ENCODE data around the gene GPR3. TPM values are rescaled to one million over a fixed set of nuclear protein-coding genes. Genes with fewer than 3 reads are reported as not detected.

GPR3 gene
- total RNA-seq, 1 experiment from 2014 or later: 0.65 TPM

- TF ChIP-seq CTCF (IDR thresholded peaks at IDR 0.05; ENCODE audit: unreplicated experiment): peak; percentile 22
- peak; percentile 35 for DNase-seq (ENCODE audit: unreplicated experiment)
- intact Hi-C loops (cut with micrococcal nuclease): no loop called here
- Mint-ChIP-seq H3K4me3 (ENCODE audit: unreplicated experiment) (no peak overlapping the region), H3K27ac (ENCODE audit: low read depth, unreplicated experiment) (peak overlapping the region; percentile 11), H3K36me3 (ENCODE audit: insufficient read depth, unreplicated experiment) (peaks cover 7% of the 10 kb centered on the region), H3K4me1 (ENCODE audit: insufficient read depth, unreplicated experiment) (peaks cover 11% of the 10 kb centered on the region), H3K27me3 (ENCODE audit: insufficient read depth, unreplicated experiment) (no peaks in the 10 kb centered on the region), H3K9me3 (ENCODE audit: unreplicated experiment) (no peaks in the 10 kb centered on the region)
- no TSS peak for BruUV-seq (replicated peaks)
- POLR2A ChIA-PET: interaction anchor here (0.7 to 1.7 kb wide), 2 partner anchors 27 to 36 kb away, joined by 4 to 11 read pairs; partner anchors contain the start of gene SYTL1
- CTCF ChIA-PET: interaction anchor here (0.5 to 4.8 kb wide), 6 partner anchors 12 to 269 kb away, joined by 3 to 27 read pairs (median 6); no protein-coding TSS in a partner anchor
These were observed 23.4 kb upstream of the GPR3 start for GRCh38 chr1:27368869-27369582.

GRCh38 chr1:27372022-27372807 lies 20.2 kb upstream of the GPR3 start:
- DNase-seq (ENCODE audit: unreplicated experiment): no peak
- Mint-ChIP-seq H3K27me3 (ENCODE audit: insufficient read depth, unreplicated experiment) (no peaks in the 10 kb centered on the region), H3K36me3 (ENCODE audit: insufficient read depth, unreplicated experiment) (no peaks in the 10 kb centered on the region), H3K4me1 (ENCODE audit: insufficient read depth, unreplicated experiment) (peaks cover 2% of the 10 kb centered on the region), H3K27ac (ENCODE audit: low read depth, unreplicated experiment) (no peak overlapping the region), H3K9me3 (ENCODE audit: unreplicated experiment) (no peaks in the 10 kb centered on the region), H3K4me3 (ENCODE audit: unreplicated experiment) (no peak overlapping the region)
- no peak for TF ChIP-seq CTCF (IDR thresholded peaks at IDR 0.05; ENCODE audit: unreplicated experiment)
- ChIA-PET POLR2A (interaction anchor here (0.7 kb wide), 1 partner anchor 45 kb away, joined by 3 read pairs; no protein-coding TSS in a partner anchor), CTCF (interaction anchor here (0.5 to 1.5 kb wide), 8 partner anchors 15 to 1550 kb away, joined by 3 to 5 read pairs (median 3); partner anchors contain the start of gene SYTL1)
- no TSS peak for BruUV-seq (replicated peaks)
- intact Hi-C loops (cut with micrococcal nuclease): no loop called here

GRCh38 chr1:27372808-27373690 lies 19.4 kb upstream of the GPR3 start:
- no TSS peak for BruUV-seq (replicated peaks)
- POLR2A ChIA-PET: no interaction called here
- no peaks in the 10 kb centered on the region for H3K4me1 Mint-ChIP-seq (ENCODE audit: insufficient read depth, unreplicated experiment)

More at GRCh38 chr1:27372808-27373690, 19.4 kb upstream of the GPR3 start:
- peak; percentile 23 for TF ChIP-seq CTCF (IDR thresholded peaks at IDR 0.05; ENCODE audit: unreplicated experiment)
- H3K36me3 Mint-ChIP-seq (ENCODE audit: insufficient read depth, unreplicated experiment): no peaks in the 10 kb centered on the region
- no peaks in the 10 kb centered on the region for H3K9me3 Mint-ChIP-seq (ENCODE audit: unreplicated experiment)
- no peaks in the 10 kb centered on the region for H3K27me3 Mint-ChIP-seq (ENCODE audit: insufficient read depth, unreplicated experiment)
- intact Hi-C loops (cut with micrococcal nuclease): no loop called here
- H3K4me3 Mint-ChIP-seq (ENCODE audit: unreplicated experiment): no peak overlapping the region
- H3K27ac Mint-ChIP-seq (ENCODE audit: low read depth, unreplicated experiment): no peak overlapping the region
- DNase-seq (ENCODE audit: unreplicated experiment): no peak
- CTCF ChIA-PET: interaction anchor here (0.5 to 1.3 kb wide), 6 partner anchors 14 to 1549 kb away, joined by 3 to 5 read pairs (median 3); no protein-coding TSS in a partner anchor
